Keratinocyte (primary cell): Measurements from ENCODE around the gene NES.

Experiments used
- EZH2 ChIP-seq: IDR thresholded peaks from one replicate; pipeline ENCODE4 v1.6.1; 2012; ENCODE audit warnings: inconsistent platforms, mild to moderate bottlenecking, low read length, moderate library complexity
- TF ChIP-seq, protein P1 (sequence below), 3 experiments: IDR thresholded peaks in 1 of 3; conservative IDR thresholded peaks in 1 of 3; optimal IDR thresholded peaks in 1 of 3; 2 replicates in 2 of 3; 3 replicates in 1 of 3; pipeline versions ENCODE3 to v1.5.1; 2011; ENCODE audit warnings: low read length in 3 of 3, mild to moderate bottlenecking in 3 of 3, moderate library complexity in 2 of 3, control low read depth in 1 of 3, inconsistent platforms in 1 of 3; ENCODE audit not compliant: insufficient read depth in 2 of 3; ENCODE audit errors: extremely low read depth in 1 of 3

- TF ChIP-seq, protein P1, sequence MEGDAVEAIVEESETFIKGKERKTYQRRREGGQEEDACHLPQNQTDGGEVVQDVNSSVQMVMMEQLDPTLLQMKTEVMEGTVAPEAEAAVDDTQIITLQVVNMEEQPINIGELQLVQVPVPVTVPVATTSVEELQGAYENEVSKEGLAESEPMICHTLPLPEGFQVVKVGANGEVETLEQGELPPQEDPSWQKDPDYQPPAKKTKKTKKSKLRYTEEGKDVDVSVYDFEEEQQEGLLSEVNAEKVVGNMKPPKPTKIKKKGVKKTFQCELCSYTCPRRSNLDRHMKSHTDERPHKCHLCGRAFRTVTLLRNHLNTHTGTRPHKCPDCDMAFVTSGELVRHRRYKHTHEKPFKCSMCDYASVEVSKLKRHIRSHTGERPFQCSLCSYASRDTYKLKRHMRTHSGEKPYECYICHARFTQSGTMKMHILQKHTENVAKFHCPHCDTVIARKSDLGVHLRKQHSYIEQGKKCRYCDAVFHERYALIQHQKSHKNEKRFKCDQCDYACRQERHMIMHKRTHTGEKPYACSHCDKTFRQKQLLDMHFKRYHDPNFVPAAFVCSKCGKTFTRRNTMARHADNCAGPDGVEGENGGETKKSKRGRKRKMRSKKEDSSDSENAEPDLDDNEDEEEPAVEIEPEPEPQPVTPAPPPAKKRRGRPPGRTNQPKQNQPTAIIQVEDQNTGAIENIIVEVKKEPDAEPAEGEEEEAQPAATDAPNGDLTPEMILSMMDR (optimal IDR thresholded peaks at IDR 0.05 in 1 of 3, IDR thresholded peaks at IDR 0.05 in 1 of 3, conservative IDR thresholded peaks at IDR 0.05 in 1 of 3; ENCODE audit: extremely low read depth in 1 of 3, insufficient read depth in 2 of 3, low read length in 3 of 3), result no peak
- no peak for TF ChIP-seq EZH2
Measured at GRCh38 chr1:156645056-156645455, 32.2 kb downstream of the NES start.
